SK-N-MC (cell line): Measurements from ENCODE around the gene ZHX3.

ENCODE experiments used
- DNase-seq: peaks from one replicate; pipeline ENCODE4 v3.0.0-alpha.2; 2011; ENCODE audit warnings: low read depth, low spot score
- H3K27ac ChIP-seq: fragments of 200-600 bp; sonication (generic); 2 replicates; pipeline ENCODE4 v1.5.1; 2016; ENCODE audit warnings: mixed run types
- H3K36me3 ChIP-seq: fragments of 200-600 bp; sonication (generic); 2 replicates; pipeline ENCODE4 v1.6.1; 2017; ENCODE audit warnings: antibody characterized with exemption, low read length, mixed read lengths; ENCODE audit not compliant: insufficient read depth
- H3K4me3 ChIP-seq: fragments of 200-600 bp; sonication (generic); 2 replicates; pipeline ENCODE4 v1.5.1; 2016
- H3K9ac ChIP-seq: fragments of 200-600 bp; sonication (generic); 2 replicates; pipeline ENCODE4 v1.8.0; 2017; ENCODE audit warnings: mixed run types, mixed read lengths; ENCODE audit not compliant: insufficient read length
- H3K9me3 ChIP-seq: fragments of 200-600 bp; sonication (generic); 2 replicates; pipeline ENCODE4 v1.6.1; 2017; ENCODE audit warnings: low read depth, mild to moderate bottlenecking, antibody characterized with exemption, low read length, moderate library complexity, mixed read lengths
- EZH2 ChIP-seq: fragments of 200-600 bp; sonication (generic); IDR thresholded peaks from one replicate; pipeline ENCODE4 v1.6.1; 2017; ENCODE audit warnings: antibody characterized with exemption
- FOXP2 ChIP-seq: optimal IDR thresholded peaks from 2 replicates; pipeline ENCODE3; 2011; ENCODE audit warnings: mild to moderate bottlenecking, moderate library complexity; ENCODE audit not compliant: insufficient read depth; ENCODE audit errors: extremely low read length, control extremely low read depth
- POLR2AphosphoS5 ChIP-seq: IDR thresholded peaks from 2 replicates; pipeline ENCODE4 v1.6.1; 2012; ENCODE audit warnings: mild to moderate bottlenecking, low read depth, low read length, borderline replicate concordance

Gene ZHX3

DNA sequence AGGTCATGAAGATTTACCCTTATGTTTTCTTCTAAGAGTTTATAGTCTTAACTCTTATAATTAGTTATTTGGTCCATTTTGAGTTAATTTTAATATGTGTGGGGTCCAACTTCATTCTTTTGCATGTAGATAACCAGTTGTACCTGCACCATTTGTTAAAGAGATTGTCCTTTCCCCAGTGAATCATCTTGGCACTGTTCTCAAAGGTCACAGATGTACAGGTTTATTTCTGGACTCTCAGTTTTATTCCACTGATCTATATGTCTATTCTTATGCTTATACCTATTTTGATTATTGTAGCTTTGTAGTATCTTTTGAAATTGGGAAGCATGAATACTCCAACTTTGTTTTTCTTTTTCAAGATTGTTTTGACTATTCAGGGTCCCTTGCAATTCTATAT, 44.1 kb downstream of the ZHX3 start:
- DNase-seq, result no peak

DNA sequence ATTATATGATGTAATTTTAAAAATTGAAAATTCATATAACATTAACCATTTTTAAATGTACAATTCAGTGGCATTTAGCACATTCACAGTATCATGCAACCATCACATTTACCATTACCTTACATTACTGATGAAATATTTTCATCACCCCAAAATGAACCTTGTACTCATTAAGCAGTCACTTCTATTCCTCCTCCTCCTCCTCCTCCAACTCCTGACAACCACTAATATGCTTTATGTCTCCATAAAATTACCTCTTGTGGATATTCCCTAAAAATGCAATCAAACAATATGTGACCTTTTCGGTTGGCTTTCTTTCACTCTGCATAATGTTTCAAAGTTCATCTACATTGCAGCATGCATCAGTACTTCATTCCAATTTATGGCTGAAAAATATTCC, 45.2 kb downstream of the ZHX3 start:
- DNase-seq, result no peak
- Histone ChIP-seq H3K4me3 (no peak overlapping the region), H3K9me3 (no peaks in the 10 kb centered on the region), H3K27ac (no peak overlapping the region), H3K9ac (no peak overlapping the region), H3K36me3 (no peaks in the 10 kb centered on the region)
- TF ChIP-seq FOXP2, result no peak
- TF ChIP-seq POLR2AphosphoS5, result no peak
- no peak for TF ChIP-seq EZH2

More for the DNA sequence above, 44.1 kb downstream of the ZHX3 start:
- Histone ChIP-seq H3K36me3 (no peaks in the 10 kb centered on the region), H3K9ac (no peak overlapping the region), H3K27ac (no peak overlapping the region), H3K4me3 (no peak overlapping the region), H3K9me3 (no peaks in the 10 kb centered on the region)
- TF ChIP-seq EZH2, result no peak
- no peak for TF ChIP-seq FOXP2

DNA sequence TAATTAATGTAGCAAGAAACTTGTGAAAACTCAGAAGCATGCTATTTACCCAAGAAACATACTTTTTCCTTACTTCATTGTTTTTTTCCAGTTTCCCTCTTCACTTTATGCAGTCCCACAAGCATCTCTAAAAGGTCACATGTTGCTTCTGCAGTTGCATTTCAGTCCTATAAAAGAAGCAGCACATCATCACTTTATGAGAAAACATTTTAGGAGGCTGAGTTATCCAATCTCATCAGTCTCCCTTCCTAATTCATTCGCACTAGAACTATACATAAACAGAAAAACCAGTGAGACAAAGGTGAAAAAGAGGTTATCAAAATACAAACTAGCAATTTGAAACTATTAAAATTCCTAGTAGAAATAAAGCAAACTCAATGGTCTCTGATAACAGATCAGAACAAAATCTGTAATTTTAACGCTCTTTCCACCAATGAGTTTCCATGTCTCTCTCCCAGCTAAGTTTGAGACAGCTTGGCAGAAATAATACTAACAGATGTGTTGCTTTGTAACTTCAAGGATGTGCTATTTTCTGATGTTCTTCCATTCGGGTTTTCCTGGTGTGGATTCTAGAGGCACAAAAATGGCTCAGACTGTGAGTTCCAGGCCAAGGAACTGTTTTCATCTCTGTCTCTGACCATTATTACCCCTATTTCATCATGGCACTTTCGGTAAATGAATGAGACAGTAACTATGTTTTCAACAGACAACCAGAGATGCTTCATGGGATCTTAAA, 48.4 kb downstream of the ZHX3 start:
- Histone ChIP-seq H3K9me3 (no peaks in the 10 kb centered on the region), H3K36me3 (no peaks in the 10 kb centered on the region), H3K9ac (no peak overlapping the region), H3K27ac (no peak overlapping the region), H3K4me3 (no peak overlapping the region)
- DNase-seq, result no peak
- TF ChIP-seq EZH2, result no peak

DNA sequence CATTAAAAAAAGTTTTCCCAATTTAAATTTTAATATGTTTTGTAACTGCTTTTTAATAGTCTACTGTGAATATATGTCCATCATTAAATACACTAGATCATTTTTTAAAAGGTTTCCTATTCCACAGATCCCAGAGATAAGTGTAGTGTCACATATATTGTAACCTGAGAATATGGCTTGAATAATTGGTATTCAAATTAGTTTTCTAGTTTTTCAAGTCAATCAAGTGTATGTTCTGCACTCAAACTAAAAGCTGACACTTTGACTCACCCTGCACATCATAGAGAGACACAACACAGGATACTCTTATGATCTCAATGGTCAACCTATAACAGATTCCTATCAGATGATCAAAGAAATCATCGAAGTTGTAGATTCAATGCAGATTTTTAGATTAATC, 49.1 kb downstream of the ZHX3 start:
- Histone ChIP-seq H3K9ac (no peak overlapping the region), H3K36me3 (no peaks in the 10 kb centered on the region), H3K27ac (no peak overlapping the region), H3K9me3 (no peaks in the 10 kb centered on the region), H3K4me3 (no peak overlapping the region)
- no peak for DNase-seq
- TF ChIP-seq POLR2AphosphoS5 (no peak), EZH2 (no peak), FOXP2 (no peak)

DNA sequence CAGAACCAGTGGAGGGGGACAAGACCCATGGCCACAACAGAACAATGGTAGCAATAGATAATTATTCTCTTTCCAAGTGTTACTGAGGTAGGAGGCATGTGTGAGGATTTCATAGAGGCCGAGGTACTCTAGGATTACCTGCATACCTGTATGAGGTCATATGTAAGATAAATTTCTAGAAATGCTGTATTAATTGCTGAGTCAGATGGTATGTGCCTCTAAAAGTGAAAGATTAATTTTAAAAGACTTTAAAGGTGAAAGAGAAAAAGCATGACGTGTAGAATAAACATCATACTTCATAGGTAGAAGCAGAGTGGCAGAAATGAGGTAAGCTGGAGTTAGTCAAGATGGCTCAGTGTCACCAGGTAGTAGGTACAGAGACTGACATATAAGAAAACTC, 51.6 kb downstream of the ZHX3 start:
- Histone ChIP-seq H3K36me3 (no peaks in the 10 kb centered on the region), H3K4me3 (no peak overlapping the region), H3K9me3 (no peaks in the 10 kb centered on the region), H3K9ac (no peak overlapping the region), H3K27ac (no peak overlapping the region)
- DNase-seq, result no peak
- no peak for TF ChIP-seq EZH2
- no peak for TF ChIP-seq POLR2AphosphoS5
- TF ChIP-seq FOXP2, result no peak

DNA sequence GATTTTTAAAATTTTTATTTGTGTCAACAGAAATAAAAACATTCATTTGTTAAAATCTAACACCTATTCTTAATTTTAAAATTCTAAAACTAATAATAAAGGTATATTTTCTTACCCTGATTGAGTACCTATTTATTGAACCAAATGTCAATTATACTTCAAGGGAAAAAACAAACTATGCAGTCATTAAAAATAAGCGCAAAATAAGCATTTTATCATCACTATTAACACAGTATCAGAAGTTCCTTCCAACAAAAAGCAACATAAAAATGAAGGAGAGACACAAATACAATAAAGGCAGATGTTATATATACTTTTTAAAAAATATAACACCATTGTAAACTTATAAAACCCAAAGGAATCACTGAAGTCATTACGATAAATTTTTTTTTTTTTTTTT, 52.7 kb downstream of the ZHX3 start:
- no peak for DNase-seq
- TF ChIP-seq EZH2 (no peak), POLR2AphosphoS5 (no peak), FOXP2 (no peak)
- no peak overlapping the region for H3K9ac ChIP-seq
- H3K9me3 ChIP-seq, result no peaks in the 10 kb centered on the region
- H3K36me3 ChIP-seq, result no peaks in the 10 kb centered on the region
- H3K27ac ChIP-seq, result no peak overlapping the region
- no peak overlapping the region for H3K4me3 ChIP-seq

DNA sequence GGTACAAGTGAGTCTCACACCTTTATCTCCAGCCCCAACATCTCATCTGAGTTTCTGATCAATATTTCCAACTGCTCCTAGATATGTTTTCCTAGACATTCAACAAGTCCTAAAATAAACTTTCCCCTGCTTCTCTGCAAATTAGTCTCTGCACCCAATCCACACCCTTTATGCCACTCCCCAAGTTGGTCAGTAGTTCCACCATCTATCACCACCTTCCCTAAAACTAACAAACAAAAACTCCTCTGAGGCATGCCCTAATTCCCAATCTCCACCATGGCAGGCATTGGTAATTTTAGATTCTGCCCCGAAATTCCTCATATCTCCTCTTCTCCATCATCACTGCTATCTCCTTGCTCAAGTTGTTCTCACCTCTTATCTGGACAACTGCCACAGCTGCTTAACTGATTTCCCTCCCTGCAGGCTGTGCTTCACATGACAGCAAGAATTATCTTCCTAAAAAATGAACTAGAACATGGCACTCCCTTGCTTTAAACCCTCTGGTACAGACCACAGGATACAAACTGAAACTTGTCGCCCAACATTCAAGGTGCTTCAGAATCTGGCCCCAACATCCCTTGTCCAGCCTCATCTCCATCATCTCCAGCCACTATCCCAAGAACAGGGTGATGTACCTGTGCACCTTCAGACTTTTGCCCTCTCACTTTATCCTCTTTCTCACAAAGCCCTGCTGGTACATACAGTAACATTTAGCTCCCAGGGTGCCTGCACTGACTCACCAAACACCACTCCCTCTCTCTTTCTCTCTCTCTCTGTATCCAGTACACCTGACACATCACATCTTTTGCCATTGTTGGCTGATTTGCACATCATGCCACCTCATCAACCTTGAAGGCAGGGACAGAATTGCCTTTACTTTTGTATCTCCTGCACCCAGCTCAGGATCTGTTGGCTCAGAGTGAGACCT, 55.5 kb downstream of the ZHX3 start:
- H3K9me3 ChIP-seq, result no peaks in the 10 kb centered on the region
- no peak for TF ChIP-seq EZH2
- DNase-seq, result no peak

DNA sequence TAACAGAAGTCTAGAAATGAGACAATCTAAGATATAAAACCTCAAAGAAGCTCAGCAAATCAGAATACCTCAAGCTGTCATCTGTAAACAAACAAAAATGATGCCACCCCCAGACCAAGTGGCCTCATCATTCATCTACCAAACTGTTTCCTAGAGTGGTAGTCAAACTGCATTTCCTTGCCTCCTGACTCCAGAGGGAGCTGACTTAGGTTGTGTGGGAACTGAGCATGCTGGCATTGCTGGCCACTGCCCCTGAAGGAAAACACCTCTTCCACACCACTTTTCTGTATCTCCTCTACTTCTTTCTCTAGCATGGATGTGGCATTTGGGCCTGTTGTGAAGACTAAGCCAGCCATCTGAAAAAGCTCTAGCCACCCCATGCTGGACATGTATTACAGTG, 56.3 kb downstream of the ZHX3 start:
- Histone ChIP-seq H3K4me3 (no peak overlapping the region), H3K9me3 (no peaks in the 10 kb centered on the region), H3K9ac (no peak overlapping the region), H3K36me3 (no peaks in the 10 kb centered on the region), H3K27ac (no peak overlapping the region)
- DNase-seq, result no peak
- TF ChIP-seq FOXP2 (no peak), POLR2AphosphoS5 (no peak), EZH2 (no peak)

More for the DNA sequence above, 55.5 kb downstream of the ZHX3 start:
- H3K27ac ChIP-seq, result no peak overlapping the region
- H3K9ac ChIP-seq, result no peak overlapping the region
- H3K36me3 ChIP-seq, result no peaks in the 10 kb centered on the region
- no peak overlapping the region for H3K4me3 ChIP-seq

DNA sequence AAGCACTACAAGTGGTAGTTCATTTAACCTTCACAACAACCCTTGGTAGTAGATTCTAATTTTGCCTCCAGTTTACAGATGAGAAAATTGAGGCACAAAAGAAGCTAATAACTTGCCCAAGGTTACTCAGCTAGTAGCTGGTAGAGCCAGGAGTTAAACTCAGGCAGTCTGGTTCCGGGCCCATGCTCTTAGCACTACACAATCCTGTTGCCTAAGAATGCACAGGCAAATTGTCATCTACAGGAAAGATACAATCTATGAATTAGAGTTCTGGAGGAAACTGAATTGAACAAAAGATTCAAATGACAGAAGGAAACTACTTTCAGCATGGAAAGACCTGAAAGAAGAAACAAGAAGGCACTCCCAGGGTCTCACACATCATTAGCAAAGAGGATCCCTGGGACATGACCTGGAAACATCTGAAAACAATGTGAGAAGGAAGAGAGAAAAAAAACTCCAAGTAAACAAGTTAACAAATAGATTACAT, 56.8 kb downstream of the ZHX3 start:
- H3K27ac ChIP-seq, result no peak overlapping the region
- no peak for DNase-seq
- no peaks in the 10 kb centered on the region for H3K9me3 ChIP-seq
- no peaks in the 10 kb centered on the region for H3K36me3 ChIP-seq
- TF ChIP-seq EZH2 (no peak), FOXP2 (no peak), POLR2AphosphoS5 (no peak)
- H3K9ac ChIP-seq, result no peak overlapping the region
- no peak overlapping the region for H3K4me3 ChIP-seq
